Activated CD4-positive, alpha-beta T cell treated with anti-CD3 and anti-CD28 coated beads, Interleukin-2, amount 50 U/mL, for 48 hours (primary cell): ENCODE results near the gene SOX12.
"Not testable (repeated sequence)": the region's sequence is repeated elsewhere in the genome, so short reads cannot be mapped to it uniquely, and the experiment has no call there.

Experiments used
- DNase-seq, 2 experiments: peaks; one replicate each; pipeline ENCODE4 v3.0.0-alpha.2; 2020

Gene SOX12

GRCh38 chr20:363319-364078, 38.1 kb downstream of the SOX12 start:
- DNase-seq, result no peak

GRCh38 chr20:364905-365794, 39.8 kb downstream of the SOX12 start:
- DNase-seq, result no peak

DNA sequence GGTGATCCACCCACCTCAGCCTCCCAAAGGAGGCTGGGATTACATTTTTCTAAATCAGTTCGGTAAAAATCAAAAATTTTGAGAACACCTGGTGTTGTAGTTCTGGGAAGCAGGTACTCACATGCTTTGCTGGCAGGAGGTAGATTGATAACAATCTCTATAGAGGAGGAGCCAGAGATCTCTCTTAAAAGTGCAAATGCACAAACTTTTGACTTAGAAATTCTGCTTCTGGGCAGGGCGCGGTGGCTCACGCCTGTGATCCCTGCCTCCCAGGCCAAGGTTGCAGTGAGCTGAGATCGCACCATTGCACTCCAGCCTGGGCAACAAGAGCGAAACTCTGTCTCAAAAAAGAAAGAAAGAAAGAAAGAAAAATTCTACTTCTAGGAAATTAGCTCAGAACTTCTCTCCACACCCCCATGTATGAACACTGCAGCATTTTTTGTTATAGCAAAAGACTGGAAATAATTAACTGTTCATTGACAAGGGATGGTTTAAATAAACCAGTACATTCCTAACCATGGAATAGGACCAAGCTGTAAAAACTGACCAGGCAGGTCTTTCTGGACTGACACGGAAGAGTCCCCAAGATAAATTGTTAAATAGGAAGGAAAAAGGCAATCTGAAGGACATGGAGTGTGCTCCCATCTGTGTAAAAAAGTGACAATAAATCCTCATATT, 40.8 kb downstream of the SOX12 start:
- DNase-seq, result no peak

- DNase-seq, result no peak
Measured at GRCh38 chr20:366719-367485, 41.5 kb downstream of the SOX12 start.

DNA sequence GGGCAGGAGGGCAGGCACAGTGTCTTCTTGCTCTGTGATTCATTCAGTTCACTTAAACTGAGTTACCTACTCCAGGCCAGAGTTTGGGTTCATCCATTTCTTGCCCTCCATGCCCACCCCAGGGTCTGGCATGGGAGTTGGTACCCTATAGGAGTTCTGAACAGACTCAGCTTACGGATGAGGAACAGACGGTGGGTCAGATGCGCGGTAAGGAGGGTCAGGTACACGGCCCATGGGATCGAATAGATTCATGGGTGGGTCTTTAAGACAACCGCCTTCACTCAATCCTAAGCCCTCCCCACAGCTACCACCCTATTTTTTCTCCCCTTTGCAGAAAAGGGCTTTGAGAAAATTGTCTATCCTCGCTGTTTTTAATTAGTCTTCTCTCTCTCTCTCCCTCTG, 42.1 kb downstream of the SOX12 start:
- no peak for DNase-seq

DNA sequence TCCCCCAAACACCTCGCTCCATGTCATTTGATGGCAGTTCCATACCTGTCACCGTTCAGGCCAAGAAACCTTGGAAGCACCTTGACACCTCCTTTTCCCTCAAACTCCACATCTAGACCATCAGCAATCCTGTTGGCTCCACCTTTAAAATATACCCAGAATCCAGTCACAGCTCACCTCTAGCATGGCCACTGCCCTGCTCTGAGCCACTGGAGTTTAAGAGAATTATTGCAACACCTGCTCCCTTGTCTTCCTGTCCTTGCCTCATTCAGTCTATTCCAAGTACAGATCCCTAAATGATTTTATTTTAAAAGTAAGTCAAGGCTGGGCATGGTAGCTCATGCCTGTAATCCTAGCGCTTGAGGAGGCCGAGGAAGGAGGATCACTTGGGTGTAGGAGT, 43.6 kb downstream of the SOX12 start:
- DNase-seq, result no peak

DNA sequence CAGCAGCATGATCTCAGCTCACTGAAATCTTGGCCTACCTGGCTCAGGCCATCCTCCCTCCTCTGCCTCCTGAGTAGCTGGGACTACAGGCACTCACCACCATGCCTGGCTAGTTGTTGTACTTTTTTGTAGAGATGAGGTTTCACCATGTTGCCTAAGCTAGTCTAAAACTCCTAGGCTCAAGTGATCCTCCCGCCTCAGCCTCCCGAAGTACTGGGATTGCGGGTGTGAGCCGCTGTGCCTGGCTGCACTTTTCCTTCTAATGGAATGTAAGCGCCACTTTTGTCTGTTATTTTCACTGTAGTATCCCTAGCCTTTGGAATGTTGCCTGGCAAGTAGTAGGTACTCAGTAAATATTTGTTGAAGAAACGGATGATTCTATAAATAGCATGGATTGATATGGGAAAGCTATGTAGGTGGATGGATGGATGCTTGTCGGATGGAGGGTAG, 44.8 kb downstream of the SOX12 start:
- no peak for DNase-seq

DNA sequence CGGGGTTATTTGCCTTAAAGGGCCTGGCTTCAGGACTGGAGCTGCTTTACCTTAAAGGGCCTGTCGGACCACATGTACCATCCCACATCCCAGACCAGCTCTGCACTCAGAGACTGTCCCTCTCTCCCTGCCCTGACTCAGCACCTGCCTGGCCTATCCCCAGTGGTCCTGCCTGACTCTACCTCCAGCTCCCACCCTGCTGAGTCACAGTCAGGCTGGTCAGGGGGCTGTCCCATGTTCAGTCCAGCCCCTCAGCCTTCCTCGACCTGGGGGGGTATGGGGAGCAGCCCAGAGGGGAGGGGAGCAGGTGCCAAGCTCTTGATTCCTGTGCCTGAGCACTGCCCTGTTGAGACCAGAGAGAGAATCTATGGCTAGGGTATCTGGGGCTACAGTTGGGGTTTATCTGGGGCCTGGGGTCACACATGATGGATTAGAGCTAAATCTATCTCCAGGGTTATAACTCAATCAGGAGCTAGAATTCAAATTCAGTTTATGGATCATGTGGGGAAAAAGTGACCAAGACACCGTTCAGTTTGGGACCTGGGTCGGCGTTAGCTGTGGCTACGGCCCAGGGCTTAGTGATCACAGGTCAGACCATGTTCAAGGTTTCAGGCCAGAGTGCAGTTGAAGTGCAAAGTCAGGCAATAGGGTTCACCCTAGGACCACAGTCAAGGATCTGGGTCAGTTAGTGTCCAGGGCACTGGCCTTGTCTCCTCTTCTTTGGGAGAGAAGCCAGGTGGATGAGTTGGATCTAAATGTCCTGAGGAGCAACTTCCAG, 45.8 kb downstream of the SOX12 start:
- DNase-seq, result no peak

GRCh38 chr20:371755-372542, 46.6 kb downstream of the SOX12 start:
- no peak for DNase-seq

GRCh38 chr20:372543-373082, 47.3 kb downstream of the SOX12 start:
- peak in 1 of 2 experiments; percentile 19 for DNase-seq

DNA sequence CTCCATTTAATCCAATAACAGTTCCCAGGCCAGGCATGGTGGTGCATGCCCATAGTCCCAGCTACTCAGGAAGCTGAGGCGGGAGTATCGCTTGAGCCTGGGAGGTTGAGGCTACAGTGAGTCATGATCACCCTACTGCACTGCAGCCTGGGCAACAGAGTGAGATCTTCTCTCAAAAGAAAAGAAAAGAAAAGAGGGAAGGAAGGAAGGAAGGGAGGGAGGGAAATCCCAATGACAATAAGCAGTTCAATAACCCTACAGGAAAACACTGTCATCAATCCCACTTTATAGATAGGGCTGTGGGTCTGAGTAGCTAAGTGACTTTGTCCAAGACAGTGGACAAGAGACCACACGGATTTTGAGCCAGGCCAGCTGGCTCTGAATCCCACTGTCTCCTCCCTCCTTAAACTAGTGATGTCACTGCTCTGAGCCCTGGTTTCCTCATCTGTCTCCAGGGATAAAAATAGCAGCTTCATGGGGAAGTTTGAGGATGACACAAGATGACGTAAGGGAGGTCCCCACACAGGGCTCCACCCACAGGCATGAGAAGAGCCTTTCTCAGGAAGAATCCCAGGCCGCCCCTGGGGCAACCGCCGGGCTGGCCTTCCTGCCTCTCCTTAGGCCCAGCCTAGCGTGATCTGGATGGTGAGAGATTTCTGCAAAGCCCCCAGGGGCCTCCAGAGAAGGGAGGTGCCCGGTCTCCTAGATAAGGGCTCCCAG, 48.0 kb downstream of the SOX12 start:
- no peak for DNase-seq

DNA sequence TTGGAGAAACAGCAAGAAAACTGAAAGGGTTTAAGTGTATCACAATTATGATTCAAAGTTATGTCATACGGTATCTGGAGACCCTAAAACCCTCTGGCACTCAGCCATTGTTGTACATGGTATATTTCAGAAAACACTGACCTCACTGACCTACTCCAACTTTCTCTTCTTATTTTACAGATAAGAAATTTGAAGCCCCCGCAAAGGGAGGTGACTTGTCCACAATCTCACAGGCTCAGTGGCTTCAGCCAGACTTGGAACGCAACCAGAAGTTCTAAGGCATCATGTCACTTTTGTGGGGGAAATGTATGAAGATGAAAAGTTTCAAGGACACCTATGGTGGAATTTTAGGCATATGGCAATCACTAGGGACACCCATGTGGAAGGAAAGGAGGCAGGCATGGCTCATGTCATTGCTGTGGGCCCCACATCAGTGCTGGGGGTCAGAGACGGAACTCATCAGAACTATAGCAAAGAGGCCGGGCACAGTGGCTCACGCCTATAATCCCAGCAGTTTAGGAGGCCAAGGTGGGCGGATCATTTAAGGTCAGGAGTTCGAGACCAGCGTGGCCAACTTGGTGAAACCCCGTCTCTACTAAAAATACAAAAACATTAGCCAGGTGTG, 50.0 kb downstream of the SOX12 start:
- no peak for DNase-seq

- no peak for DNase-seq
Measured at GRCh38 chr20:376089-376488, 50.7 kb downstream of the SOX12 start.

GRCh38 chr20:376750-377149, 51.4 kb downstream of the SOX12 start:
- no peak for DNase-seq

GRCh38 chr20:377578-377977, 52.2 kb downstream of the SOX12 start:
- DNase-seq, result not testable (repeated sequence)

DNA sequence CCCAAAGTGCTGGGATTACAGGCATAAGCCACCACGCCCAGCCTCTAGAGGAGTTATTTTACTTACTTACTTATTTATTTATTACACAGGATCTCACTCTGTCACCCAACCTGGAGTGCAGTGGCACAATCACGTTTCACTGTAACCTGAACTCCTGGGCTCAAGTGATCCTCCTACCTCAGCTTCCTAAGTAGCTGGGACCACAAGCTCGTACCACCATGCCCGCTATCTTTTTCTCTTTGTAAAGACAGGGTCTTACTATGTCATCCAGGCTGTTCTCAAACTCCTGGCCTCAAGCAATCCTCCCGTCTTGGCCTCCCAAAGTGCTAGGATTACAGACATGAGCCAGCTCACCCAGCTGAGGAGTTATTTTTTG, 53.6 kb downstream of the SOX12 start:
- DNase-seq, result no peak
